A549 (cell line): ENCODE results near the gene TRUB1. TPM values are rescaled to one million over a fixed set of nuclear protein-coding genes. Genes with fewer than 3 reads are reported as not detected.

Source experiments
- ATAC-seq, 2 experiments: fragments of 200-7000 bp in 1 of 2; fragments of >200 bp in 1 of 2; cut with Nextera tagmentation in 1 of 2; cut with Tn5 transposase in 1 of 2; 3 replicates each; pipeline versions ENCODE4 v1.8.0 to v1.9.1; 2018 to 2020; ENCODE audit warnings: mild to moderate bottlenecking in 1 of 2, moderate library complexity in 1 of 2
- CTCF ChIA-PET: fragments of 300-600 bp; sonication (Branson Sonifier 250); formaldehyde crosslinking; extraction: SDS; loops from one replicate; lab custom pipeline; 2021; ENCODE audit warnings: antibody characterized with exemption, inconsistent platforms; lab: Yijun Ruan, JAX
- POLR2A ChIA-PET: fragments of 350-600 bp; formaldehyde crosslinking; extraction: SDS; loops from one replicate; lab custom pipeline; 2021; ENCODE audit warnings: antibody characterized with exemption, inconsistent platforms; lab: Yijun Ruan, JAX
- DNase-seq, 2 experiments: peaks; one replicate each; pipeline versions ENCODE4 v3.0.0 to v3.0.0-alpha.2; 2011 to 2016; ENCODE audit warnings: low read depth in 1 of 2, low spot score in 1 of 2
- FAIRE-seq: peaks from 2 replicates; lab custom pipeline; 2011; peaks lifted over from hg19 to GRCh38; lab: Jason Lieb, UNC
- H3K27ac ChIP-seq, 2 experiments: fragments of >200 bp; sonication (Bioruptor Twin); formaldehyde crosslinking; 3 replicates each; pipeline ENCODE4 v1.5.1; 2016 to 2017
- H3K4me1 ChIP-seq: fragments of >200 bp; sonication (Bioruptor Twin); formaldehyde crosslinking; 3 replicates; pipeline ENCODE4 v1.6.1; 2016
- H3K4me2 ChIP-seq: fragments of >200 bp; sonication (Bioruptor Twin); formaldehyde crosslinking; 3 replicates; pipeline ENCODE4 v1.6.1; 2016
- H3K4me3 ChIP-seq: fragments of >200 bp; sonication (Bioruptor Twin); formaldehyde crosslinking; 3 replicates; pipeline ENCODE4 v1.5.1; 2016
- H3K9me3 ChIP-seq: fragments of >200 bp; sonication (Bioruptor Twin); formaldehyde crosslinking; 3 replicates; pipeline ENCODE4 v1.6.1; 2016
- BCL3 ChIP-seq: fragments of >200 bp; sonication (Bioruptor Twin); formaldehyde crosslinking; IDR thresholded peaks from 3 replicates; pipeline ENCODE4 v1.6.1; 2016
- CHD2 ChIP-seq: fragments of 150-350 bp; IDR thresholded peaks from 2 replicates; pipeline ENCODE4 v1.6.1; 2014; ENCODE audit warnings: low read length; ENCODE audit not compliant: partially characterized antibody
- CHD4 ChIP-seq: fragments of 200-600 bp; sonication (generic); IDR thresholded peaks from 2 replicates; pipeline ENCODE4 v1.6.1; 2016; ENCODE audit warnings: antibody characterized with exemption, mild to moderate bottlenecking, borderline replicate concordance
- FOSB ChIP-seq: fragments of 250-450 bp; sonication (Bioruptor Pico); IDR thresholded peaks from 2 replicates; pipeline ENCODE4 v1.5.0; 2020; ENCODE audit warnings: mild to moderate bottlenecking, moderate library complexity
- FOSL2 ChIP-seq, 2 experiments: fragments of 450-650 bp in 1 of 2; fragments of >200 bp in 1 of 2; sonication (Bioruptor Twin) in 1 of 2; formaldehyde crosslinking; IDR thresholded peaks; 2 replicates each; pipeline versions ENCODE4 v1.5.0 to v1.6.1; 2016 to 2020; ENCODE audit warnings: mild to moderate bottlenecking in 1 of 2, moderate library complexity in 1 of 2
- GATA3 ChIP-seq: IDR thresholded peaks from 2 replicates; pipeline ENCODE4 v1.6.1; 2012; ENCODE audit warnings: borderline replicate concordance
- HEYL ChIP-seq: fragments of 250-450 bp; sonication (Bioruptor Pico); IDR thresholded peaks from 2 replicates; pipeline ENCODE4 v1.8.0; 2021; ENCODE audit warnings: mild to moderate bottlenecking, moderate library complexity
- HOXA7 ChIP-seq: fragments of 250-450 bp; sonication (Bioruptor Pico); IDR thresholded peaks from 2 replicates; pipeline ENCODE4 v1.5.0; 2020; ENCODE audit warnings: mild to moderate bottlenecking, moderate library complexity
- HOXB5 ChIP-seq: fragments of 250-450 bp; sonication (Bioruptor Pico); IDR thresholded peaks from 2 replicates; pipeline ENCODE4 v1.5.0; 2020; ENCODE audit warnings: mild to moderate bottlenecking, moderate library complexity
- KDM5A ChIP-seq: fragments of 200-600 bp; sonication (generic); IDR thresholded peaks from 2 replicates; pipeline ENCODE4 v1.6.1; 2016; ENCODE audit warnings: antibody characterized with exemption, mild to moderate bottlenecking
- MAX ChIP-seq: IDR thresholded peaks from 2 replicates; pipeline ENCODE4 v1.6.1; 2012
- NFE2L2 ChIP-seq: fragments of 150-350 bp; conservative IDR thresholded peaks from 2 replicates; pipeline ENCODE4 v1.6.1; 2014; ENCODE audit warnings: low read length
- NR3C1 ChIP-seq: fragments of >200 bp; sonication (Bioruptor Twin); formaldehyde crosslinking; IDR thresholded peaks from 3 replicates; pipeline ENCODE4 v1.6.1; 2017
- POLR2A ChIP-seq: IDR thresholded peaks from 2 replicates; pipeline ENCODE4 v1.6.1; 2012; ENCODE audit warnings: mild to moderate bottlenecking, low read length
- POLR2AphosphoS2 ChIP-seq: conservative IDR thresholded peaks from 2 replicates; pipeline ENCODE4 v1.6.1; 2012; ENCODE audit warnings: low read length, improper control_type of control experiment, inconsistent platforms
- RARB ChIP-seq: fragments of 250-450 bp; sonication (Bioruptor Pico); IDR thresholded peaks from 2 replicates; pipeline ENCODE4 v1.8.0; 2021; ENCODE audit warnings: mild to moderate bottlenecking, moderate library complexity
- REST ChIP-seq: fragments of 200-600 bp; sonication (generic); IDR thresholded peaks from 2 replicates; pipeline ENCODE4 v1.6.1; 2016; ENCODE audit warnings: antibody characterized with exemption, mild to moderate bottlenecking, moderate library complexity
- SREBF2 ChIP-seq: fragments of 450-650 bp; IDR thresholded peaks from 2 replicates; pipeline ENCODE4 v1.6.1; 2014; ENCODE audit warnings: mild to moderate bottlenecking, moderate library complexity
- TP53 ChIP-seq: fragments of 250-450 bp; sonication (Bioruptor Pico); IDR thresholded peaks from 2 replicates; pipeline ENCODE4 v1.5.0; 2021; ENCODE audit warnings: mild to moderate bottlenecking, moderate library complexity
- USF2 ChIP-seq: fragments of 450-650 bp; IDR thresholded peaks from 2 replicates; pipeline ENCODE4 v1.6.1; 2014; ENCODE audit warnings: antibody characterized with exemption
- ZFP36 ChIP-seq: fragments of 450-650 bp; IDR thresholded peaks from 2 replicates; pipeline ENCODE4 v1.6.1; 2014; ENCODE audit warnings: borderline replicate concordance; ENCODE audit not compliant: partially characterized antibody
- ZSCAN20 ChIP-seq: fragments of 250-450 bp; sonication (Bioruptor Pico); IDR thresholded peaks from 2 replicates; pipeline ENCODE4 v1.8.0; 2022; ENCODE audit warnings: mild to moderate bottlenecking, moderate library complexity
- WGBS: methylation state at CpG from one replicate; pipeline ENCODE4 v1.1.6; 2017; ENCODE audit errors: missing lambda C conversion rate; 5-methylcytosine and 5-hydroxymethylcytosine counted together
- polyA plus RNA-seq, 4 experiments: library from polyadenylated mRNA; depleted of rRNA in 3 of 4; stranded (reverse); fragments of >200 nt; fragmentation: RNase III in 1 of 4; extraction: RNeasy Plus Mini Kit Qiagen cat#74134 plus additional on column Dnase treatment in 1 of 4; gene quantifications; 2 replicates in 3 of 4; 3 replicates in 1 of 4; pipeline ENCODE4 v1.2.3, GENCODE V29; 2011 to 2017

The TRUB1 gene
- polyA plus RNA-seq, 2 of the 4 experiments (the other 2 are of a cell fraction), result 19.5 to 40.4 TPM

- ChIA-PET CTCF (interaction anchor here (6.3 kb wide), 1 partner anchor 23 kb away, joined by 35 read pairs; no protein-coding TSS in a partner anchor), POLR2A (no interaction called here)
- ATAC-seq, result no peak
- DNase-seq, result no peak
- no peak for FAIRE-seq
- H3K4me1 ChIP-seq, result peaks cover 25% of the 10 kb centered on the region
- no peak overlapping the region for H3K4me2 ChIP-seq
- no peak overlapping the region for H3K4me3 ChIP-seq
- H3K9me3 ChIP-seq, result no peaks in the 10 kb centered on the region
- TF ChIP-seq ZSCAN20 (CRISPR knock-in tag), result no peak
- no peak for TF ChIP-seq HOXB5 (CRISPR knock-in tag)
- TF ChIP-seq HEYL (CRISPR knock-in tag), result no peak
- no peak for TF ChIP-seq KDM5A
- no peak for TF ChIP-seq USF2
- no peak for TF ChIP-seq POLR2AphosphoS2
- TF ChIP-seq SREBF2, result no peak
- no peak for TF ChIP-seq NFE2L2
- no peak for TF ChIP-seq MAX
- no peak for TF ChIP-seq NR3C1
- TF ChIP-seq ZFP36, result no peak
- no peak for TF ChIP-seq GATA3
- no peak for TF ChIP-seq REST
- no peak for TF ChIP-seq CHD2
- TF ChIP-seq HOXA7 (CRISPR knock-in tag), result no peak
- no peak for TF ChIP-seq BCL3
- no peak for TF ChIP-seq RARB (CRISPR knock-in tag)
- no peak for TF ChIP-seq TP53 (CRISPR knock-in tag)
- TF ChIP-seq FOSB (CRISPR knock-in tag), result no peak
- TF ChIP-seq CHD4, result no peak
- H3K27ac ChIP-seq, result no peak overlapping the region
- WGBS, result 82% methylated on average over 12 of the region's 12 CpGs
These were observed 37.3 kb upstream of the TRUB1 start for GRCh38 chr10:114900658-114901057.

GRCh38 chr10:114902151-114902550 lies 35.8 kb upstream of the TRUB1 start:
- WGBS, result 47% methylated on average over 1 of the region's 1 CpG
- CTCF ChIA-PET, result interaction anchor here (6.3 kb wide), 1 partner anchor 24 kb away, joined by 35 read pairs; no protein-coding TSS in a partner anchor
- TF ChIP-seq FOSL2 (IDR thresholded peaks at IDR 0.05) (no peak), FOSL2 (CRISPR knock-in tag; IDR thresholded peaks at IDR 0.05) (no peak), GATA3 (no peak), POLR2A (no peak)
- FAIRE-seq (no peak), ATAC-seq (no peak), DNase-seq (no peak)
- H3K9me3 ChIP-seq, result no peaks in the 10 kb centered on the region
- H3K4me2 ChIP-seq, result peak overlapping the region; percentile 32; the same call in 2 of the 3 replicates
- POLR2A ChIA-PET, result no interaction called here
- H3K27ac ChIP-seq, result no peak overlapping the region
- no peak overlapping the region for H3K4me3 ChIP-seq
- peaks cover 27% of the 10 kb centered on the region for H3K4me1 ChIP-seq
